Endodermal cell (in vitro differentiated cells): Measurements from ENCODE around the gene PSMC3IP. TPM values are rescaled to one million over a fixed set of nuclear protein-coding genes. Genes with fewer than 3 reads are reported as not detected.
A peak's percentile ranks its signal among the peaks of the same experiment; 100 is the strongest.
"Not testable (repeated sequence)": the region's sequence is repeated elsewhere in the genome, so short reads cannot be mapped to it uniquely, and the experiment has no call there.

Experiments
- DNase-seq: peaks from one replicate; pipeline ENCODE4 v3.0.0-alpha.2; 2017
- H3K27ac ChIP-seq: 2 replicates; pipeline ENCODE4 v1.5.1; 2013; ENCODE audit warnings: mild to moderate bottlenecking, low read depth, low read length, moderate library complexity
- H3K27me3 ChIP-seq: 2 replicates; pipeline ENCODE4 v1.6.1; 2013; ENCODE audit warnings: mild to moderate bottlenecking, low read length, moderate library complexity; ENCODE audit not compliant: insufficient read depth, control insufficient read depth, poor library complexity, severe bottlenecking
- H3K36me3 ChIP-seq: 2 replicates; pipeline ENCODE4 v1.7.0; 2013; ENCODE audit warnings: mild to moderate bottlenecking, low read length, moderate library complexity; ENCODE audit not compliant: control insufficient read depth, insufficient read depth
- H3K4me1 ChIP-seq: one replicate; pipeline ENCODE4 v1.7.0; 2013; ENCODE audit warnings: low read length; ENCODE audit not compliant: control insufficient read depth, insufficient read depth
- H3K4me3 ChIP-seq: 2 replicates; pipeline ENCODE4 v1.5.1; 2013; ENCODE audit warnings: mild to moderate bottlenecking, low read length, moderate library complexity
- H3K9ac ChIP-seq: 2 replicates; pipeline ENCODE4 v1.6.1; 2013; ENCODE audit warnings: mild to moderate bottlenecking, low read length, moderate library complexity; ENCODE audit not compliant: poor library complexity, severe bottlenecking; ENCODE audit errors: extremely low read depth
- H3K9me3 ChIP-seq: 2 replicates; pipeline ENCODE4 v1.6.1; 2013; ENCODE audit warnings: mild to moderate bottlenecking, low read length, moderate library complexity; ENCODE audit not compliant: control insufficient read depth
- H3K27ac Mint-ChIP-seq: 2 replicates; pipeline ENCODE4 v1.8.0; 2020; ENCODE audit warnings: mixed read lengths
- H3K27me3 Mint-ChIP-seq: 2 replicates; pipeline ENCODE4 v1.8.0; 2021; ENCODE audit warnings: mild to moderate bottlenecking, mixed read lengths; ENCODE audit not compliant: insufficient read depth
- H3K36me3 Mint-ChIP-seq: 2 replicates; pipeline ENCODE4 v1.8.0; 2020; ENCODE audit warnings: low read depth, mixed read lengths
- H3K4me1 Mint-ChIP-seq: 2 replicates; pipeline ENCODE4 v1.8.0; 2020; ENCODE audit warnings: mixed read lengths
- H3K4me3 Mint-ChIP-seq: 2 replicates; pipeline ENCODE4 v1.8.0; 2020; ENCODE audit warnings: mild to moderate bottlenecking, moderate library complexity, mixed read lengths
- H3K9me3 Mint-ChIP-seq: 2 replicates; pipeline ENCODE4 v1.8.0; 2020; ENCODE audit warnings: mild to moderate bottlenecking, mixed read lengths
- CTCF ChIP-seq: fragments of 200-600 bp; sonication (generic); conservative IDR thresholded peaks from 2 replicates; pipeline ENCODE4 v1.5.0; 2021; ENCODE audit warnings: antibody characterized with exemption, mild to moderate bottlenecking
- WGBS, 2 experiments: methylation state at CpG; one replicate each; pipeline versions ENCODE4 v1.1.5 to v1.1.7; 2013; ENCODE audit warnings: missing lambda C conversion rate in 2 of 2, mixed read lengths in 1 of 2; ENCODE audit not compliant: insufficient coverage in 1 of 2, insufficient read length in 1 of 2; 5-methylcytosine and 5-hydroxymethylcytosine counted together
- total RNA-seq, 2 donors: library from RNA; stranded (reverse); fragmentation: NEBNext Ultra II Directional in 1 of 2; extraction: Animal tissue kit (Norgen Biotek cat#: 25700) in 1 of 2; gene quantifications; 2 replicates in 1 of 2; 3 replicates in 1 of 2; pipeline ENCODE4 v1.2.1, GENCODE V29; 2021

PSMC3IP gene
- total RNA-seq, 2 donors from 2014 or later: 27.8 to 38.6 TPM

GRCh38 chr17:42543190-42544079 is 34.1 kb downstream of the PSMC3IP start:
- Histone ChIP-seq H3K9me3 (no peaks in the 10 kb centered on the region), H3K27ac (no peak overlapping the region), H3K36me3 (peaks cover 10% of the 10 kb centered on the region), H3K27me3 (no peaks in the 10 kb centered on the region), H3K4me3 (no peak overlapping the region), H3K9ac (no peak overlapping the region), H3K4me1 (no peaks in the 10 kb centered on the region)
- 95% methylated on average over 25 to 39 of the region's 39 CpGs for WGBS, 2 experiments
- no peaks in the 10 kb centered on the region for H3K9me3 Mint-ChIP-seq
- no peak for DNase-seq
- H3K4me3 Mint-ChIP-seq: no peak overlapping the region
- no peaks in the 10 kb centered on the region for H3K4me1 Mint-ChIP-seq
- H3K27me3 Mint-ChIP-seq: no peaks in the 10 kb centered on the region
- peaks cover 32% of the 10 kb centered on the region for H3K36me3 Mint-ChIP-seq
- no peak overlapping the region for H3K27ac Mint-ChIP-seq
- no peak for TF ChIP-seq CTCF

DNA sequence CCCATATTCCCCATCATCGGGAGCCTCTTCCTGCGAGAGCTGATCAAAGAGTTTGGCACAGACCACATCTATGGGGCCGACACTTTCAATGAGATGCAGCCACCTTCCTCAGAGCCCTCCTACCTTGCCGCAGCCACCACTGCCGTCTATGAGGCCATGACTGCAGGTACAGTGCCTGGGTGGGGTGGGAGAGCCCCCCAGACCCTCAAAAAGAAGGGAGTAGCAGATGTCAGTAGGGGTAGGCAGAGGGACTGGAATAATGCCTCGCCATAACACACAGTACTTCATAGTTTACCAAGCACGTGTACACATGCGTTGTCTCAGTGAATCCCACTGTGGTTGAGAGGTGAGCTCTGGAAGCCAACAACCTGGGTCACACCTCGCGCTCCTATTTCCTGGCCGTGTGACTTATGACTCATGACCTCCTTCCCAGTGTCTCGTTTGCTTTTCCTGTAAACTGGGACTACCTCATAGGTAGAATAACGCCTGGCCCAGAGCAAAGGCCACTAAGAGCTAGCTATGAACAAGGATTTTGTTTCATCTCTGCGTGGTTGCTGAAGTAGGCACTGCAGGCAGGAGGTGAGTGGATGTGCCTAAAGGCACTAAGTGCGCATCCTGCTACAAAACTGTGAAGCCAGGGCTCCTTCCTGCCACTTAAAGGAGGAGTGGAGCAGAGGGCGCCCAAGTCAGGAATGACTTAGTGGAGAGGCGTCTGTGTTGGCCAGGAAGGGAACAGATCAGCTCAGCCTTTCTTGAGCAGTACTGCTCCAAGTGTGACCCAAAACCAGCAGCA is 36.3 kb downstream of the PSMC3IP start:
- Histone ChIP-seq H3K36me3 (peaks cover 10% of the 10 kb centered on the region), H3K9ac (no peak overlapping the region), H3K27me3 (no peaks in the 10 kb centered on the region), H3K9me3 (no peaks in the 10 kb centered on the region), H3K4me1 (peaks cover 6% of the 10 kb centered on the region), H3K27ac (no peak overlapping the region), H3K4me3 (no peak overlapping the region)
- Mint-ChIP-seq H3K27ac (peak overlapping the region; percentile 26), H3K36me3 (peaks cover 32% of the 10 kb centered on the region), H3K4me1 (peaks cover 2% of the 10 kb centered on the region), H3K27me3 (no peaks in the 10 kb centered on the region), H3K4me3 (no peak overlapping the region), H3K9me3 (no peaks in the 10 kb centered on the region)
- 90 to 99% methylated on average over 11 to 17 of the region's 17 CpGs for WGBS, 2 experiments
- no peak for TF ChIP-seq CTCF
- no peak for DNase-seq

- H3K4me1 ChIP-seq, H3K27ac ChIP-seq, H3K27me3 Mint-ChIP-seq, H3K27me3 ChIP-seq, H3K4me3 Mint-ChIP-seq, H3K4me3 ChIP-seq, H3K27ac Mint-ChIP-seq, H3K9ac ChIP-seq, DNase-seq, H3K4me1 Mint-ChIP-seq, H3K9me3 ChIP-seq, H3K9me3 Mint-ChIP-seq: not testable (repeated sequence)
- peaks cover 32% of the 10 kb centered on the region for H3K36me3 Mint-ChIP-seq
- 91 to 92% methylated on average over 2 to 4 of the region's 4 CpGs for WGBS, 2 experiments
- H3K36me3 ChIP-seq: peaks cover 10% of the 10 kb centered on the region
Measured at GRCh38 chr17:42540558-42540957, 37.0 kb downstream of the PSMC3IP start.
